H1 (cell line): Measurements from ENCODE around the gene TSC2. TPM values are rescaled to one million over a fixed set of nuclear protein-coding genes. Genes with fewer than 3 reads are reported as not detected.

ENCODE experiments used
- CTCF ChIA-PET: fragments of 300-600 bp; sonication (Branson Sonifier 250); formaldehyde crosslinking; loops from one replicate; lab custom pipeline; 2021; ENCODE audit not compliant: partially characterized antibody; lab: Charles Lee
- POLR2A ChIA-PET: fragments of 300-600 bp; sonication (Branson Sonifier 250); formaldehyde crosslinking; loops from one replicate; lab custom pipeline; 2021; ENCODE audit warnings: inconsistent platforms; ENCODE audit not compliant: partially characterized antibody; lab: Charles Lee
- DNase-seq, 2 experiments: peaks; one replicate each; pipeline versions ENCODE4 v3.0.0 to v3.0.0-alpha.2; 2010 to 2022; ENCODE audit warnings: low spot score in 2 of 2, low read depth in 1 of 2, mixed read lengths in 1 of 2
- FAIRE-seq: peaks from 2 replicates; lab custom pipeline; 2011; peaks lifted over from hg19 to GRCh38; lab: Jason Lieb, UNC
- H2AFZ ChIP-seq: 2 replicates; pipeline ENCODE4 v1.8.1; 2012; ENCODE audit warnings: low read length, inconsistent platforms
- H2AK5ac ChIP-seq: 2 replicates; pipeline ENCODE4 v1.6.1; 2013; ENCODE audit warnings: low read depth, low read length
- H2BK120ac ChIP-seq: replicated peaks from 2 replicates; pipeline ENCODE3; 2013; ENCODE audit warnings: low read depth, low read length, inconsistent platforms
- H2BK12ac ChIP-seq: 2 replicates; pipeline ENCODE4 v1.6.1; 2013; ENCODE audit warnings: low read depth, low read length
- H2BK15ac ChIP-seq: 2 replicates; pipeline ENCODE4 v1.6.1; 2013; ENCODE audit warnings: low read length
- H2BK20ac ChIP-seq: 2 replicates; pipeline ENCODE4 v1.6.1; 2013; ENCODE audit warnings: low read length
- H2BK5ac ChIP-seq: 2 replicates; pipeline ENCODE4 v1.6.1; 2013; ENCODE audit warnings: low read depth, low read length
- H3K14ac ChIP-seq: 2 replicates; pipeline ENCODE4 v1.6.1; 2013; ENCODE audit warnings: inconsistent platforms; ENCODE audit not compliant: insufficient read length
- H3K18ac ChIP-seq: 2 replicates; pipeline ENCODE4 v1.6.1; 2013; ENCODE audit warnings: low read length; ENCODE audit errors: extremely low read depth
- H3K23ac ChIP-seq: 2 replicates; pipeline ENCODE4 v1.6.1; 2013; ENCODE audit warnings: inconsistent platforms; ENCODE audit not compliant: insufficient read length
- H3K23me2 ChIP-seq: 2 replicates; pipeline ENCODE4 v1.6.1; 2013; ENCODE audit warnings: low read depth, low read length
- H3K27ac ChIP-seq: 2 replicates; pipeline ENCODE4 v1.6.1; 2011; ENCODE audit warnings: low read depth, low read length, inconsistent platforms
- H3K27me3 ChIP-seq, 4 experiments: replicated peaks in 1 of 4; 1 replicate in 1 of 4; 2 replicates in 3 of 4; pipeline versions ENCODE4 v1.6.1 to v1.8.1; 2011 to 2013; ENCODE audit warnings: low read length in 3 of 4, mild to moderate bottlenecking in 3 of 4, inconsistent platforms in 2 of 4, mixed read lengths in 2 of 4, moderate library complexity in 1 of 4; ENCODE audit not compliant: control insufficient read depth in 3 of 4, insufficient read depth in 3 of 4; ENCODE audit errors: extremely low read depth in 1 of 4
- H3K36me3 ChIP-seq, 4 experiments: 2 replicates each; pipeline versions ENCODE4 v1.6.1 to v1.8.1; 2011 to 2013; ENCODE audit warnings: mild to moderate bottlenecking in 4 of 4, low read length in 3 of 4, moderate library complexity in 2 of 4, control low read depth in 1 of 4, inconsistent platforms in 1 of 4; ENCODE audit not compliant: insufficient read depth in 4 of 4, control insufficient read depth in 2 of 4
- H3K4ac ChIP-seq: replicated peaks from 2 replicates; pipeline ENCODE3; 2013; ENCODE audit warnings: low read length, low read depth, mixed read lengths, inconsistent platforms; ENCODE audit not compliant: insufficient read length
- H3K4me1 ChIP-seq, 4 experiments: replicated peaks in 1 of 4; 1 replicate in 1 of 4; 2 replicates in 3 of 4; pipeline versions ENCODE4 v1.6.1 to v1.8.1; 2011 to 2013; ENCODE audit warnings: low read length in 3 of 4, inconsistent platforms in 2 of 4, mixed read lengths in 1 of 4; ENCODE audit not compliant: insufficient read depth in 4 of 4, control insufficient read depth in 3 of 4
- H3K4me2 ChIP-seq, 2 experiments: 2 replicates each; pipeline versions ENCODE4 v1.6.1 to v1.8.1; 2011 to 2013; ENCODE audit warnings: low read depth in 2 of 2, low read length in 2 of 2, control low read depth in 1 of 2, inconsistent platforms in 1 of 2, mild to moderate bottlenecking in 1 of 2; ENCODE audit not compliant: insufficient read depth in 1 of 2
- H3K4me3 ChIP-seq, 4 experiments: fragments of 200-600, 300-600 bp in 1 of 4; sonication (generic), shearing (Covaris generic), sonication (Bioruptor Twin) in 1 of 4; 2 replicates each; pipeline versions ENCODE4 v1.5.1 to v1.8.1; 2011 to 2016; ENCODE audit warnings: low read length in 4 of 4, low read depth in 3 of 4, control low read depth in 2 of 4, inconsistent platforms in 2 of 4, mild to moderate bottlenecking in 2 of 4, mixed read lengths in 1 of 4, moderate library complexity in 1 of 4; ENCODE audit not compliant: insufficient read depth in 2 of 4; ENCODE audit errors: extremely low read depth in 1 of 4
- H3K56ac ChIP-seq: replicated peaks from 2 replicates; pipeline ENCODE3; 2013; ENCODE audit warnings: low read depth, mild to moderate bottlenecking, mixed read lengths, low read length, inconsistent platforms; ENCODE audit not compliant: insufficient read length
- H3K79me1 ChIP-seq: 2 replicates; pipeline ENCODE4 v1.6.1; 2013; ENCODE audit warnings: low read depth, low read length, control low read depth
- H3K79me2 ChIP-seq, 2 experiments: 2 replicates each; pipeline versions ENCODE4 v1.6.1 to v1.8.1; 2012 to 2013; ENCODE audit warnings: low read length in 2 of 2, mild to moderate bottlenecking in 2 of 2, inconsistent platforms in 1 of 2; ENCODE audit not compliant: insufficient read depth in 2 of 2, control insufficient read depth in 1 of 2
- H3K9ac ChIP-seq, 4 experiments: replicated peaks in 1 of 4; 1 replicate in 1 of 4; 2 replicates in 3 of 4; pipeline versions ENCODE4 v1.6.1 to v1.8.1; 2011 to 2013; ENCODE audit warnings: low read depth in 3 of 4, low read length in 3 of 4, control low read depth in 2 of 4, mild to moderate bottlenecking in 2 of 4, moderate library complexity in 2 of 4, inconsistent platforms in 1 of 4; ENCODE audit errors: extremely low read depth in 1 of 4
- H3K9me3 ChIP-seq, 2 experiments: 2 replicates each; pipeline versions ENCODE4 v1.6.1 to v1.8.1; 2012 to 2013; ENCODE audit warnings: mild to moderate bottlenecking in 2 of 2, moderate library complexity in 2 of 2, control low read depth in 1 of 2, inconsistent platforms in 1 of 2, low read depth in 1 of 2, low read length in 1 of 2, mixed read lengths in 1 of 2; ENCODE audit not compliant: insufficient read depth in 2 of 2
- H4K20me1 ChIP-seq, 2 experiments: replicated peaks in 1 of 2; 2 replicates each; pipeline versions ENCODE3 to v1.8.1; 2011 to 2013; ENCODE audit warnings: inconsistent platforms in 2 of 2, low read length in 2 of 2, mild to moderate bottlenecking in 1 of 2; ENCODE audit not compliant: insufficient read depth in 2 of 2, control insufficient read depth in 1 of 2
- H4K5ac ChIP-seq: 2 replicates; pipeline ENCODE4 v1.6.1; 2013; ENCODE audit warnings: low read length, low read depth, mixed read lengths, inconsistent platforms; ENCODE audit not compliant: insufficient read length
- H4K8ac ChIP-seq: 2 replicates; pipeline ENCODE4 v1.8.0; 2013; ENCODE audit warnings: mild to moderate bottlenecking, moderate library complexity, low read length, inconsistent platforms; ENCODE audit not compliant: insufficient read depth; ENCODE audit errors: extremely low read depth
- H4K91ac ChIP-seq: replicated peaks from 2 replicates; pipeline ENCODE3; 2013; ENCODE audit warnings: low read length, mixed read lengths, inconsistent platforms; ENCODE audit not compliant: insufficient read length
- CREB1 ChIP-seq: IDR thresholded peaks from 2 replicates; pipeline ENCODE4 v1.6.1; 2012; ENCODE audit warnings: inconsistent platforms
- E2F6 ChIP-seq: IDR thresholded peaks from 2 replicates; pipeline ENCODE4 v1.6.1; 2012; ENCODE audit warnings: inconsistent platforms
- HDAC6 ChIP-seq: IDR thresholded peaks from one replicate; pipeline ENCODE4 v1.7.1; 2012; ENCODE audit warnings: low read depth, mild to moderate bottlenecking, inconsistent platforms, low read length, moderate library complexity
- KDM4A ChIP-seq: IDR thresholded peaks from one replicate; pipeline ENCODE4 v1.7.1; 2012; ENCODE audit warnings: low read depth, mild to moderate bottlenecking, moderate library complexity, low read length, inconsistent platforms; ENCODE audit not compliant: severe bottlenecking
- POU5F1 ChIP-seq: IDR thresholded peaks from 2 replicates; pipeline ENCODE4 v1.6.1; 2011; ENCODE audit warnings: low read depth, mild to moderate bottlenecking, low read length, moderate library complexity
- RBBP5 ChIP-seq: IDR thresholded peaks from 2 replicates; pipeline ENCODE4 v1.7.1; 2012; ENCODE audit warnings: low read depth, mild to moderate bottlenecking, inconsistent platforms, low read length, moderate library complexity, borderline replicate concordance
- SIX5 ChIP-seq: IDR thresholded peaks from 2 replicates; pipeline ENCODE4 v1.6.1; 2011; ENCODE audit warnings: mild to moderate bottlenecking, low read depth, low read length
- SP2 ChIP-seq: IDR thresholded peaks from 2 replicates; pipeline ENCODE4 v1.6.1; 2012; ENCODE audit warnings: mild to moderate bottlenecking, low read length, inconsistent platforms
- SP4 ChIP-seq: IDR thresholded peaks from 2 replicates; pipeline ENCODE4 v1.6.1; 2012; ENCODE audit warnings: low read length, inconsistent platforms
- TCF12 ChIP-seq: IDR thresholded peaks from 2 replicates; pipeline ENCODE4 v1.6.1; 2011; ENCODE audit warnings: low read depth, mild to moderate bottlenecking, low read length
- TEAD4 ChIP-seq: IDR thresholded peaks from 2 replicates; pipeline ENCODE4 v1.6.1; 2012; ENCODE audit warnings: low read depth, low read length, inconsistent platforms, mixed read lengths
- WGBS, 2 experiments: shearing (Covaris generic) in 1 of 2; methylation state at CpG; one replicate each; pipeline versions ENCODE4 v1.1.6 to v1.1.7; 2013 to 2015; ENCODE audit warnings: low lambda C conversion rate in 2 of 2, mixed read lengths in 2 of 2, inconsistent platforms in 1 of 2, low coverage in 1 of 2, missing lambda C conversion rate in 1 of 2; ENCODE audit not compliant: insufficient replicate concordance in 2 of 2, insufficient coverage in 1 of 2, insufficient read length in 1 of 2; ENCODE audit errors: extremely low coverage in 1 of 2, missing lambda C conversion rate in 1 of 2; 5-methylcytosine and 5-hydroxymethylcytosine counted together
- polyA plus RNA-seq, 7 experiments: library from polyadenylated mRNA; depleted of rRNA in 3 of 7; stranded (reverse) in 5 of 7; unstranded in 2 of 7; fragments of >200 nt in 5 of 7; fragments of 200-250 nt in 2 of 7; gene quantifications; 1 replicate in 5 of 7; 2 replicates in 1 of 7; 4 replicates in 1 of 7; pipeline versions ENCODE4 v1.2.1 to v1.2.3, GENCODE V29; 2011 to 2013; ENCODE audit warnings: missing spikeins in 2 of 7, mixed read lengths in 2 of 7
- total RNA-seq: library from RNA; stranded (reverse); fragmentation: NEBNext Ultra II Directional; extraction: Animal tissue kit (Norgen Biotek cat#: 25700); gene quantifications from 2 replicates; pipeline ENCODE4 v1.2.1, GENCODE V29; 2021

Gene TSC2
- total and polyA plus RNA-seq, 2 of the 8 experiments (the other 6 are each of a cell fraction or from before 2014, with no cell fraction given): 65.9 to 96.6 TPM

- Histone ChIP-seq H3K23me2 (no peaks in the 10 kb centered on the region), H3K79me2 (no peaks in the 10 kb centered on the region), H2BK120ac (no peak overlapping the region), H3K9me3 (no peaks in the 10 kb centered on the region), H3K36me3 (peaks cover 0 to 9% (median 1%) of the 10 kb centered on the region in 4 experiments; a peak in 4 of 8 replicates), H3K4me1 (no peaks in the 10 kb centered on the region), H3K4me2 (no peak overlapping the region), H3K9ac (no peak overlapping the region), H4K20me1 (peaks cover 2 to 14% of the 10 kb centered on the region in 2 experiments), H2BK5ac (no peak overlapping the region), H3K27ac (0 out of 2 replicates have a peak overlapping the region, but pooled peaks have one; percentile 45), H2BK12ac (no peak overlapping the region), H3K14ac (no peak overlapping the region), H4K8ac (no peak overlapping the region), H2AK5ac (no peak overlapping the region), H4K5ac (no peak overlapping the region), H2BK20ac (no peak overlapping the region), H3K56ac (no peak overlapping the region), H3K27me3 (no peaks in the 10 kb centered on the region), H2BK15ac (no peak overlapping the region), H3K4ac (no peak overlapping the region), H3K23ac (no peak overlapping the region), H4K91ac (no peak overlapping the region), H3K4me3 (no peak overlapping the region), H3K18ac (no peak overlapping the region), H2AFZ (no peak overlapping the region), H3K79me1 (no peaks in the 10 kb centered on the region)
- no peak for TF ChIP-seq SP2
- TF ChIP-seq TCF12: no peak
- no peak for TF ChIP-seq E2F6
- TF ChIP-seq SP4: no peak
- TF ChIP-seq SIX5: no peak
- TF ChIP-seq KDM4A: no peak
- no peak for TF ChIP-seq POU5F1
- TF ChIP-seq RBBP5: no peak
- no peak for TF ChIP-seq TEAD4
- no peak for TF ChIP-seq HDAC6
- TF ChIP-seq CREB1: no peak
- WGBS, 2 experiments: 86% methylated on average over 12 of the region's 13 CpGs; no CpG with 5 or more reads in 1 of the 2 experiments
- FAIRE-seq: no peak
- DNase-seq: no peak
- CTCF ChIA-PET: interaction anchor here (0.9 to 1.0 kb wide), 3 partner anchors 13 to 82 kb away, joined by 3 read pairs; no protein-coding TSS in a partner anchor
- POLR2A ChIA-PET: interaction anchor here (1.3 to 1.6 kb wide), 3 partner anchors 14 to 97 kb away, joined by 4 to 5 read pairs (median 5); no protein-coding TSS in a partner anchor
Observed at GRCh38 chr16:2058420-2058819, 10.6 kb downstream of the TSC2 start.
